GM10847 (cell line): ENCODE results near the gene EFNB1.
A peak's percentile ranks its signal among the peaks of the same experiment; 100 is the strongest.

Experiments used
- POLR2A ChIP-seq: IDR thresholded peaks from 2 replicates; pipeline ENCODE4 v1.6.1; 2011; ENCODE audit not compliant: insufficient read length; ENCODE audit errors: extremely low read depth

Gene EFNB1

DNA sequence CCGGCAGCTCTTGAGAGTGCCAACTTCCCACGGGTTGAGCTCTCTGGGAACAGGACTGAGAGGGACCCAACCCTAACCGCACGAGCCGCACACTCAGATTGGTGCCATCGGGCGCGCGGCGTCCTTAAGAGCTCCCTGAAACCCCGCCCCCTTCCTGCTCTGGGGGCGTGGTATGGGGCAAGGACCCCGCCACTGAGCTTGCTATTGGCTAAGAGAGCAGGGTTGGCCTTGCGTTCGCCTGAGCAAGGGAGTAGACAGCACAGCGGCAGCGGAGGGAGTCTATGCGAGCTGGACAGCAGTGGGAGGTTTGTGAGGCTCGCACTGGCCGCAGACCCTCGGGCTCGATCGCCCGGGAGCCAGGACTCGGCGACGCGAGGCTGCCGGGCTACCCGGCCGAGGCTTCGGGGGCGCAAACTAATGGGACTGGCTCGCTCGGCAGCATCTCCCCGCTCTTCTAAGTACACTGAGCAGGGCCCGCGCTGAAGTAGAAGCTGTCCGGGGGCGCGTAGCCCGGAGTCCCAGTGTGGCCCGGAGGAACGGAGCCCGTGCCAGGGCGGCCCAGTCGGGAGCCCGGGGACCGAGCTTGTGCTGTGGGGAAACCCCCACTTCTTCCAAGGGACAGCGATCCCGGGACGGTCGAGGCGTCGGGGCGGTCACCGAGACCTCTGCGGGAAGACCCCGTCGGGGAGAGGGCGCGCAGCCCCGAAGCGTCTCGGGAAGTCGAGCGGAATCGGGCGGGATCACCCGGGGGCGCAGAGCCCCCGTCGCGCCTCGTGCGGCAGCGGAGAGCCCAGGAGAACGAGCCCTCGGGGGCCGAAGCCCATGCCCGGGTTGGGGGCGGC lies at the start of gene EFNB1:
TSS of gene EFNB1 (plus strand) at position 282 of the 842 bp plus-strand sequence. CDS start 756 bp downstream, outside the sequence.
- TF ChIP-seq POLR2A = peak; percentile 27

DNA sequence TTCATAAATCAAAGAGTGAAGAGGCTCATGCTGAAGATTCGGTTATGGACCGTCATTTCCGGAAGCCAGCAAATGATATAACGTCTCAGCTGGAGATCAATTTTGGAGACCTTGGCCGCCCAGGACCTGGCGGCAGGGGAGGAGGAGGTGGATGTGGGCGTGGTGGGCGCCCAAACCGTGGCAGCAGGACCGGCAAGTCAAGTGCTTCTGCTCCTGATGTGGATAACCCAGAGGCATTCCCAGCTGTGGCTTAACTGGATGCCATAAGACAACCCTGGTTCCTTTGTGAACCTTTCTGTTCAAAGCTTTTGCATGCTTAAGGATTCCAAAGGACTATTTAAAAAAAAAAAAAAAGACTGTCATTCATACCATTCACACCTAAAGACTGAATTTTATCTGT lies 44.0 kb upstream of the EFNB1 start:
- no peak for TF ChIP-seq POLR2A

DNA sequence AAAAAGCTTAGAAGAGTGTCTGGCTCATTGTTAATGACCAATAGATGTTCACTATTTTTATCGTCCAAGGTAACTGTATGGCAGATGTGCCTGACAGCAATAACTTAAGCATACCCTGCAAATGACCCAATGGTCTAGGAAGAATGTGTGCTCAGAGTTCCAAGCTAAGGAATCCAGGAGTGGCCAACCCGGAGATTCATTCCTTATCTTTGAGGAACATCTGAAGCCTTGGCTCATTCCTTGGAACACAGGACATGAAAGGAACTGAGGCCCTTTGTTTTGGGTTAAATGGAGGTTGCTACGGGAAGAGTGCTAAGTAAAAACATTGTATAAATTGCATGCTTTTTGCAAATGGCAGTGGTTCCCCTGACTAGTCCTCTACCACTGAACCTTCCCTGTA lies 38.9 kb upstream of the EFNB1 start:
- TF ChIP-seq POLR2A = no peak

DNA sequence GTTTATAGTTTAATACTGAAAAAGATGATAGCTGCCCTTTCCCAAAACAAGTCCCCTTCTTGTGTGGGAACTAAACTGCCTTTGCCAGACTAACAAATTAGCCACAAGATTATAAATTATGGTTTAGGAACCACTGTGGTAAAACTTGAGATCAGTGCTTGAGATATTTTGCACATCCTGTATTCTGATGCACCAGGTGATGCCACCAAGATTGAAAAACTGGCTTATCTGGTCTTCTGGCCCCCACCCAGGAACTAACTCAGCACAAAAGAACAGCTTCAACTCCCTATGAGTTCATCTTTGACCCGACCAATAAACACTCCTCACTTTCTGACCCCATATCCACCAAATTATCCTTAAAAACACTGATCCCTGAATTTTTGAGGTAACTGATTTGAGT lies 36.7 kb upstream of the EFNB1 start:
- no peak for TF ChIP-seq POLR2A

DNA sequence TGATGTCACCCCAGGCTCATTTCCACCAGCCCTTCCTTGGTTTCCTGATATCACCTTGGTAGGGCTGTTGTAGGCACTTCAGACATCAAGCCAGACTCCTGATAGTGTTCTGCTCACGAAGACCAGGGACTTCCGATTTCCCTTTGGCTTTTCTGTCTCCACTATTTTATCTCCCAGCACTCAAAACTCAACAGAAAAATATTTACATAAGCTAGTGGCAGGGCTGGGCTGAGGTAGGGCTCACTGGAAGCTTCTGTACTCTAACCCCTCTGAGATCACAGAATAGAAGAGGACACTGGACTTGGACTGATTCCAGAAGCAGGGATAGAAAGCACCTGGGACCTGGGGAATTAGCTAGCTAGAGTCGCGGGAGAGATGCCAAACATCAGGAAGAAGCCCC lies 34.4 kb upstream of the EFNB1 start:
- TF ChIP-seq POLR2A = no peak

DNA sequence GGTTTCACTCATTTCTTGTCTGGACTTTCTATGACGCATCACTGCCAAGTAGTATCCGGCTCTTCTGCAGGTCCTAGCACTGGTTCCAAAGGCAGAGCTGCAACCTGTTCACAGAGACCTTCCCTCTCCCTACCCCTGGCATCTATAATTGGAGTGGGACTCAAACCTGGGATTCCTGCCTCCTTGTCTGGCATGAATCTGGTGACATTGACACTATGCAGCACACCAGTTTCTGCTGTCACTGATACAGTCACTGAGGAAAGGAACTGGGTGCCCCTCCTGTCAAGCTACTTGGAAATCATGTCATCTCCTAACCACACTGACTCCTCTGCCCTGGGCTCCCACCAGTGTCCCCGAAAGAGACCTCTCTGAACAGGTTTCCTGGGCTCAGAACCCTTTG lies 33.1 kb upstream of the EFNB1 start:
- TF ChIP-seq POLR2A = no peak

DNA sequence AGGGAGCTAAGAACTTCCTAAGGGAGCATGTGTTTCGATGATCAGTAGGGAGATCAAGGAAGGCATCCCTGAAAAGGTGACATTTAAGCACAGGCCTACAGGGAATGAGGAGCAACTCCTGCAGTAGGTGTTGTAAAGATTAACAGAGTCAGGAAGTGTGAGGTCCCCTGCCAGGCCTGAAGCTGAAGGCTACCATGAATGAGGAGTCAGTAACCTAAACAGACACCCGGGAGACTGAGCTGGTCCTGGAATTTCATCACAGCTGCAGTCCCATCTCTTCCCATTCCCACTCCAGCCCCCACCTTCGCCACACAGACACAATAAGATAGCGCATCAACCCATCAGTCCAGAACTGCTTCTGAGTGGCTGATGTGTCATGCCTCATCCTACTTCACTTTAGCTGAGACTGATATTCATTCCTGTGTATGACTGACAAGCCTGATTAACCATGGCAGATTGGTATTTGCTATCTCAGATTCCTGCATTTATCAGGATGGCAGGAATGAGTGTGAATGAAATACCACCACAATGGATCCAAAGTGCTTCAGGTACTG lies 27.0 kb upstream of the EFNB1 start:
- no peak for TF ChIP-seq POLR2A

DNA sequence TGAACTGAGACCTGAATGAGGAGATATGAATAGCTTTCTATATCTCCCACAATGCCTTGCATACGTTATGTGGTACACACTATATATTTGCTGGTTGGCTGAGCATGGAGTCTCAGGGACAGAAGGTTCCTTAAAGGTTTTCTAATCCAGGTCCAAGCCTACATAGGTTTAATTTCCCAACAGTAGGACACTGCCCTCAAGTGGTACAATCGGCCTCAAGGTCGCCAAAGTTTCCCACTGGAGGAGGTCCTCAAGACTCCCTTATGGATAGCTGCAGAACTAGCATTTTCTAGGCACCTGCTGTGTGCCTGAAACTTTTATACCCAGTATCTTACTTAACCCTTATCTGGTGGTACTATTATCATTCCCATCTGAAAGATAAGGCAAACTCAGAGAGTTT lies 21.0 kb upstream of the EFNB1 start:
- TF ChIP-seq POLR2A = no peak

DNA sequence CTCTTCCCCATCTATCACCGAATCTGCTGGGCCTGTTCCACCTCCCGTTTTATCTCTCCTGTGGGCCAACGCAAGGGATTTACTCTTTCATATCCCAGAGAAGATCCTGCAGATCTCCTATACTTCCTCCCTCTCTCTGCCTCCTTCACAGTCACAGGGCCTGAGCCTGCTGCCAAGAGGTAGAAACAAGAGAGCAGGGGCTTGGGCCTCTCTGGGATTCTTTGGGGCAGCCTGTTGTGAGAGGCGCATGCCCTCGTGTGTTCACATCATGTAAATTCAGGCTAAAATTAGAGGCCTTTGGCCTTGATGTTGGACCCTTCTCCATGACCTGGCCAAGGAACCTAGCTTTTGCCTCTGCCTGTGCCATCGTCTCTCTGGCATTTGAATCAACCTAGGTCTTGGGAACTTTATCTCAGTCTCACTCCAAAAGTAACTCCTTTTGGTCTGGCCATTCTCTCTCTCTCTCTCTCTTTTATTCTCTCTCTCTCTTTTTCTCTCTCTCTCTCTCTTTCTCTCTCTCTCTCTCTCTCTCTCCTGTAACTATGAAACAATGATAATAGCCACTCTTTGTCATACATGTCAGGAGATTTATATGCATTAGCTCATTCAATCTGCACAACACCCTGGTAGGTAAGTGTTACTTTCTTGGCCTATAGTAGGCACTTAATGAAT lies 20.0 kb upstream of the EFNB1 start:
- no peak for TF ChIP-seq POLR2A

DNA sequence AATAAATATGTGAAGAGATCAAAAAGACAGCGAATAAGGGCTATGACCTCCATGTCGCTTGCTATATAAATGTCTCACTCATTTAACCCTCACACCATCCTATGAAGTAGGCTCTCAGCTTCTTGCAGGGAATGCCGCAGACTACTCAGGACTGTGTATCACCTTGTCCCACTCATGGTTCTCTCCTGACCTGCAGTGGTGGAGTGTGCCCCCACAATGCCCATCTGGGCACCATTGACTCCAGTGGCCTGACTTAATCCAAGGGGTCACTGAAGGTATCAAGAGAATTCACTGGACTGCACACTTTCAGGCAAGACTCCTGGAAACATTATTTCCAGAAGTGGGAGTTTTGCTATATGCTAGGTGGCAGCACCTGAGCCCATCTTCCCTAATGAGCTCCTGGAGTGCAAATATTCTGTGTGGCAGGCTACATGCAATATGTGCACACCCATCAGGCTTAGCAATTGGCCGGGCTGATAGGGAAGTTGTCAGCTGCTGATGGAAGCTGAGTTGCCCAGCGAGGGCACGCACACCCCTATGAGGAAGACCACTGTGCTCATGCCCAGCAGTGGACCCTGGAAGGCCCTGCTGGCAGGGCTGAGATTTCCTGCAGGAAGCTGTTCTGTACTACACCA lies 8.2 kb upstream of the EFNB1 start:
- no peak for TF ChIP-seq POLR2A

DNA sequence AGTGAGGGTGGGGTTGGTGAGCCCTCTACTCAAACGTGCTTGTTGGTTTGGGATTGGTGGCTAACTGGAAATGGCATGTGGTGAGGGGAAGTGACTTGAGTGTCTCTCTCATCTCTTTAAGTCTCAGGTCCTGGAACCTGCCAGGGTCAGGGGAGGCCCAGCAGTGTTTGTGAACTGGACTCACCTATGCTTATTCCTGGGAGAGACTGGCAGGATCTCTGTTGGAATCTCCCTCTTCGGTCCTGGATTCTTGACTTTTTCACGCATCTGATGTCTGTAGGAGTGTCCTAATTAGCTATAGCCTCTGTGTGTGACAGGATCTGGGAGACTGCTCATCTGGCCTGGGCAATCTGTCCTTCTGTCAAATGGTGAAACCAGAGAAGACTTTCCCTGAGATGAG lies 7.2 kb upstream of the EFNB1 start:
- TF ChIP-seq POLR2A = no peak

DNA sequence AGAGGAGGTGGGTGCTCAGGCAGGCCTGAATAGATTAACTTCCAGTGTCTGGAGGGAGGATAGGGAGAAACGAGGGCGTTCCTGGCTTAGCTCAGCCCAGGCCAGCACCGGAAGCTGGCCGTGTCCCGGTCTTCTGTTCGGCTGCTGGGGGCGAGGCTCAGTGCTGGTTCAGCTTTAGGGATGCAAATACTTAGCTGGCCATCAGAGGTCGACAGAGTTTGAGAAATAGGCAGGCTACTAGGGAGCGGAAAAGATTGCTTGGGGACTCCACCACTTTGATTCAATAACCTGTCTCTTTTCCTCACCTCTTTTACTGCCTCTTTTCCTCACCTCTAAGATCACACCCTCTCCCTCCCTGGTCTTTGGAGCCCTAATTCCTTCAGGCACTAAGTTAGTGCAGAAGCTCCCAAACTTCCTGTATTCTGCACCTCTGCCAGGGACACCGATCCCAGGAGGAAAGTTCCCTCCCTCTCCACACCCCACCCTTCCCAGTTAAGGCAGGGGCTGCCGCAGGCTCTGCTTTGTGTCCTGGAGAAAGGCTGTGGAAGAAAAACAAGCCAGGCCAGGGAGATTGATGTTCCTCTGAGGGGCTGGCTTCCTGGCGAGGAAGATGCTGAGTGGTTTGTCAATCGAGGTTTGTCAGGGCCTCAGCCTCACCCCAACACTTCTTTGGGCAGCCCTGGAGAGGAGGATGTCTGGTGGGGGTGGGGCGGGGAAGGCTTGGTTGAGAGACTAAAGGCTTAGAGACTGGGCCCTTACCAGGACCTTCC lies 6.0 kb upstream of the EFNB1 start:
- TF ChIP-seq POLR2A = no peak

DNA sequence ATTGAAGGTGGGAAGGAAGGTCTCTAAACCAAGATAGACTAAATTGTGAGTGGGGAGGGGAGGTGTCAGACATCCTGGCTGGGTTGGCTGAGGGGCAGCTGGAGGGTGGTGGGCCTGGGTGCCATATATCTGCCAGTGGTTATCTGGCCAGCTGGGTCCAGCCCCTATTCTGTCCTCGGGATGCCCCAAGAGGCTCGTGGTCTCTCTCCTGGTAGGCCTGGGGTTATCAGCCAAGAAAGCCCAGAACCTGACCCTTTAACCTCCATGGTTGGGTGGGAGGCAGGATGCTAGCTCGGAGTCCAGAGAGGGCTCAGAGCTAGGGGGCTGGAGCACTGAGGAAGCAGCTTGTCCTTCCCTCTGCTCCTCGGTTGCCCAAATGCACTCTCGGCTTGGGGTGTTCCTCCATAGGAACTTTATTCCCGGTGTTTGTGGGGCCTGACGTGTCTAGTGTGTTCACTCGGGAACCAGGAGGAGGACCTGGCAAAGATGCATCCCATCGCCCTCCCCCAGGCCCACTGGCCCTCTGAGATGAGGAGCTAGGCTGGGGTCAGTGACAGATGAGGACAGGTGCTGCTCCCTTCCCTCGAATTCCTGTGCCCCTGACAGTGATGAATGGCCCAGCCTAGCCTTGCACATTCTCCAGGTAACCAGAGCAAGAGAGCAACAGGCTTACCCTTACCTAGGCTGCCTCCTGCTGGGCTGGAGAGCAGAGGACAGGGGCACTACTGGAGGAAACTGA lies 5.2 kb upstream of the EFNB1 start:
- no peak for TF ChIP-seq POLR2A

DNA sequence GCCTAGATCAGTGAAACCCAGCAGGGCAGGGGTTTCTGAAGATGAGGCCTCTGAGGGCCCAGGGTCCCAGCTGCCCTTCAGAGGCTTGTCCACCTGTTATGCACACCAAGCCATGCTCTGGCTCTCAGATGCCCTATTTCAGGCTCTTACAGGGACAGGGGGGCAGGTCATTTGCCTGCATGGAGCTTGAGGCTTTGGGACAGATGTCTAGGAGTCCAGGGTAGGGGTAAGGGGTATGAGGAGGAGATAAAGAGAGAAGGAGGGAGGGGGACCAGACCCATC lies 4.7 kb upstream of the EFNB1 start:
- no peak for TF ChIP-seq POLR2A
